ENCODE data around the gene ATXN2. TPM values are rescaled to one million over a fixed set of nuclear protein-coding genes. Genes with fewer than 3 reads are reported as not detected.
A peak's percentile ranks its signal among the peaks of the same experiment; 100 is the strongest.
"Not testable (repeated sequence)": the region's sequence is repeated elsewhere in the genome, so short reads cannot be mapped to it uniquely, and the experiment has no call there.

Gene ATXN2
- total RNA-seq, 2 experiments from 2014 or later: 37.2 to 42.3 TPM

GRCh38 chr12:111578276-111578970, 20.7 kb downstream of the ATXN2 start:
- Mint-ChIP-seq H3K9me3 (no peaks in the 10 kb centered on the region), H3K4me1 (peaks cover 7% of the 10 kb centered on the region), H3K27me3 (no peaks in the 10 kb centered on the region), H3K27ac (no peak overlapping the region), H3K36me3 (peaks cover 2% of the 10 kb centered on the region), H3K4me3 (no peak overlapping the region)
- DNase-seq: no peak
- no peak for ATAC-seq (ENCODE audit: low read depth)
- POLR2A ChIA-PET: no interaction called here

- POLR2A ChIA-PET: no interaction called here
- peaks cover 7% of the 10 kb centered on the region for H3K4me1 Mint-ChIP-seq
- no peaks in the 10 kb centered on the region for H3K36me3 Mint-ChIP-seq
- H3K9me3 Mint-ChIP-seq: no peaks in the 10 kb centered on the region
- H3K27me3 Mint-ChIP-seq: no peaks in the 10 kb centered on the region
- no peak overlapping the region for H3K27ac Mint-ChIP-seq
- ATAC-seq (ENCODE audit: low read depth) (no peak), DNase-seq (no peak)
- no peak overlapping the region for H3K4me3 Mint-ChIP-seq
These were observed 24.2 kb downstream of the ATXN2 start for GRCh38 chr12:111574797-111575443.

- ATAC-seq (ENCODE audit: low read depth): no peak
- POLR2A ChIA-PET: no interaction called here
- Mint-ChIP-seq H3K4me3 (no peak overlapping the region), H3K9me3 (no peaks in the 10 kb centered on the region), H3K4me1 (peaks cover 6% of the 10 kb centered on the region), H3K27ac (no peak overlapping the region), H3K27me3 (no peaks in the 10 kb centered on the region), H3K36me3 (peaks cover 2% of the 10 kb centered on the region)
- no peak for DNase-seq
These were observed 25.6 kb downstream of the ATXN2 start for GRCh38 chr12:111573476-111573875.

DNA sequence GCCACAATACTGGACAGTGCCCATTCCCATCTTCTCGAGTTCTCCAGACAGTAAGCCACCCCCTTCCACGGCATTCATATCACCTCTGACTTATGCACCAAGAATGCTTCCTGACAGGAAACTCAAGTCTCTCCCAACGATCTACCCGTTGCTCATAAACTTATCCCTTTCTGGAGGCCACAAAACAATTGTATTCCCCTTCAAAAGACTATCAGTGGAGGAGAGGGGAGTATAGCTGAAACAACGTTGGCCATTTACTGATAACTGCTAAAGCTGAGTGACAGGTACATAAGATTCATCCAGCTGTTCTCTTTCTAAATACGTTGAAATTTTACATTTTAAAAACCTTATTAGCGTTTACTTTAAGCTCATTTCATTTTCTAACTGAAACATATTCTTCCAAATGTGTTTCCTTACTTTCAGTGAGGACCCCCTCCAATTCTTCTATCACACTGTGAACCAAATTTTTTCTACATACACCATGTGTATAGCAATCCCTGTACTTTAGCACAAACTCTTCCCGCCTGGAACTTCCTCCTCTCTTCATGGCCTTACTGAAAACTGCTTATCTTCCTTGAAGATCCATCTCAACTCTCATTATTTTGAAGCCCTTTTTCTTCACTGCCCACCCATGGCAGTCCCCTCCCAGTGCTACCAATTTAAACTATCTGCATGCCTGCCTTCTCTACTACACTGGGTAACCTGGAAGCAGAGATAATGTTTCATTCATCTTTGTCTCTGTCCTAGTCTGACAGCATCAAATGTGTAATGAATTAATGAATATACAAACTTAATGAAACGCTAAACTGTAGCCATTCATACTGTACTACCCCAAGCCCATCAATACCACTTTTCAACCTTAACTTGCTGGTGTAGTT, 28.8 kb downstream of the ATXN2 start:
- no peak overlapping the region for H3K27ac Mint-ChIP-seq
- H3K27me3 Mint-ChIP-seq: no peaks in the 10 kb centered on the region
- H3K4me1 Mint-ChIP-seq: peaks cover 3% of the 10 kb centered on the region
- no peaks in the 10 kb centered on the region for H3K9me3 Mint-ChIP-seq
- H3K4me3 Mint-ChIP-seq: no peak overlapping the region
- ATAC-seq (ENCODE audit: low read depth) (no peak), DNase-seq (no peak)
- peaks cover 5% of the 10 kb centered on the region for H3K36me3 Mint-ChIP-seq
- POLR2A ChIA-PET: no interaction called here

- Mint-ChIP-seq H3K27ac (no peak overlapping the region), H3K4me1 (peaks cover 3% of the 10 kb centered on the region), H3K4me3 (no peak overlapping the region), H3K36me3 (peaks cover 5% of the 10 kb centered on the region), H3K27me3 (no peaks in the 10 kb centered on the region), H3K9me3 (no peaks in the 10 kb centered on the region)
- POLR2A ChIA-PET: no interaction called here
- ATAC-seq (ENCODE audit: low read depth) (no peak), DNase-seq (no peak)
These were observed 29.6 kb downstream of the ATXN2 start for GRCh38 chr12:111569363-111570083.

DNA sequence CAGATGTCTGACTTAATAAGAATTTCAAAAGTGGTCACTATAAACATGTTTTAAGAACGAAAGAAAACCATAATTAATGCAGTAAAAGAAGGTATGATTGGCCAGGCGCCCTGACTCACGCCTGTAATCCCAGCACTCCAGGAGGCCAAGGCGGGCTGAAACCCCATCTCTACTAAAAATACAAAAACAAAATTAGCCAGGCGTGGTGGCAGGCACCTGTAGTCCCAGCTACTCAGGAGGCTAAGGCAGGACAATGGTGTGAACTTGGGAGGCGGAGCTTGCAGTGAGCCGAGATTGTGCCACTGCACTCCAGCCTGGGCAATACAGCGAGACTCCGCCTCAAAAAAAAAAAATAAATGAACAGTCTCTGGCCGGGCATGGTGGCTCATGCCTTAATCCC, 38.3 kb downstream of the ATXN2 start:
- not testable (repeated sequence) for H3K36me3 Mint-ChIP-seq, H3K4me3 Mint-ChIP-seq

DNA sequence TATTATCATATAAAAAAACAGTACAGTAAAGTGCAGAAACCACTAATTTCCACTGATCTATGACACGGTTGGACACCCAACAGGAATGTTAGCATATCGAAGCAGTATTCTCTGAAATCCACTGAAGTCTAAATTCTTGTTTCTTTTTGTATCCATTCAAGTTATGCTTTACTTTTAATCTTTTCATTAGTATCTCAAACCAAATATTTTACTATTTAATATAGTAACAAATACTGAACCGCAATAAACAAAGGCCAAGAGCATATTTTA, 41.1 kb downstream of the ATXN2 start:
- peaks cover 8% of the 10 kb centered on the region for H3K9me3 Mint-ChIP-seq
- peaks cover 4% of the 10 kb centered on the region for H3K4me1 Mint-ChIP-seq
- no peak for DNase-seq
- POLR2A ChIA-PET: no interaction called here
- no peaks in the 10 kb centered on the region for H3K27me3 Mint-ChIP-seq
- no peak for ATAC-seq (ENCODE audit: low read depth)
- no peak overlapping the region for H3K4me3 Mint-ChIP-seq
- peaks cover 25% of the 10 kb centered on the region for H3K36me3 Mint-ChIP-seq
- no peak overlapping the region for H3K27ac Mint-ChIP-seq

More for the DNA sequence above, 38.3 kb downstream of the ATXN2 start:
- H3K27me3 Mint-ChIP-seq; H3K9me3 Mint-ChIP-seq; H3K4me1 Mint-ChIP-seq; POLR2A ChIA-PET; H3K27ac Mint-ChIP-seq; ATAC-seq (ENCODE audit: low read depth); DNase-seq: not testable (repeated sequence)

- no peak for ATAC-seq (ENCODE audit: low read depth)
- H3K27me3 Mint-ChIP-seq: no peaks in the 10 kb centered on the region
- POLR2A ChIA-PET: interaction anchor here (0.6 kb wide), 1 partner anchor 63 kb away, joined by 4 read pairs; no protein-coding TSS in a partner anchor
- no peaks in the 10 kb centered on the region for H3K4me1 Mint-ChIP-seq
- no peak overlapping the region for H3K4me3 Mint-ChIP-seq
- H3K27ac Mint-ChIP-seq: no peak overlapping the region
- no peak for DNase-seq
- H3K9me3 Mint-ChIP-seq: peaks cover 8% of the 10 kb centered on the region
- peaks cover 25% of the 10 kb centered on the region for H3K36me3 Mint-ChIP-seq
These were observed 41.6 kb downstream of the ATXN2 start for GRCh38 chr12:111557271-111558106.

DNA sequence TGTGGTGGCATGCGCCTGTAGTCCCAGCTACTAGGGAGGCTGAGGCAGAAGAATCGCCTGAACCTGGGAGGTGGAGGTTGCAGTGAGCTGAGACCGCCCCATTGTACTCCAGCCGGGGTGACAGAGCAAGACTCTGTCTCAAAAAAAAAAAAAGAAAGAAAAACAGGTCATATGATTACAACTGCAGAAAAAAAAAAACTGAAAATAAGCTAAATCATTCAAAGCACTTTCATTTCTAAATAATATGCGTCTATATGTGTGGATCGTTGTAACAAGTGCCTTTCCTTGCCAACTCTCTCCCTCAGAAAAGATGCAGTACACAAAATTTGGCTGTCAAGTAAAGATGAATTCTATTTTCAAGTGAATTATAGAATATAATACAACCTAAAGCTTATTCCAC, 42.4 kb downstream of the ATXN2 start:
- Mint-ChIP-seq H3K4me3 (no peak overlapping the region), H3K27ac (no peak overlapping the region), H3K9me3 (peaks cover 8% of the 10 kb centered on the region), H3K36me3 (peaks cover 28% of the 10 kb centered on the region), H3K4me1 (no peaks in the 10 kb centered on the region), H3K27me3 (no peaks in the 10 kb centered on the region)
- DNase-seq: no peak
- POLR2A ChIA-PET: interaction anchor here (0.6 kb wide), 1 partner anchor 62 kb away, joined by 4 read pairs; no protein-coding TSS in a partner anchor
- no peak for ATAC-seq (ENCODE audit: low read depth)

DNA sequence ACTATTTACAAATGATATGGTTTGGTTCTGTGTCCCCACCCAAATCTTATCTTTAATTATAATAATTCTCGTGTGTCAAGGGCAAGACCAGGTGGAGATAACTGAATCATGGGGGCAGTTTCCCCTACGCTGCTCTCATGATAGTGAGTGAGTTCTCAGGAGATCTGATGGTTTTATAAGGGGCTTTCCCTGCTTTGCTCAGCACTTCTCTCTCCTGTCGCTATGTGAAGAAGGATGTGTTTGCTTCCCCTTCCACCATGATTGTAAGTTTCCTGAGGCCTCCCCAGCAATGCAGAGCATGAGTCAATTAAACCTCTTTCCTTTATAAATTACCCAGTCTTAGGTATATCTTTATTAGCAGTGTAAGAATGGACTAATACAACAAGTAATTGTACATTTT, 43.8 kb downstream of the ATXN2 start:
- H3K4me3 Mint-ChIP-seq; ATAC-seq (ENCODE audit: low read depth); H3K4me1 Mint-ChIP-seq; DNase-seq; H3K27me3 Mint-ChIP-seq; H3K27ac Mint-ChIP-seq; H3K9me3 Mint-ChIP-seq; POLR2A ChIA-PET: not testable (repeated sequence)
- peaks cover 27% of the 10 kb centered on the region for H3K36me3 Mint-ChIP-seq

GRCh38 chr12:111546758-111547383, 52.2 kb downstream of the ATXN2 start:
- Mint-ChIP-seq H3K9me3 (no peaks in the 10 kb centered on the region), H3K27ac (peak overlapping the region; percentile 62), H3K27me3 (no peaks in the 10 kb centered on the region), H3K4me3 (peak overlapping the region; percentile 26), H3K4me1 (peaks cover 10% of the 10 kb centered on the region), H3K36me3 (peaks cover 21% of the 10 kb centered on the region)
- POLR2A ChIA-PET: no interaction called here
- ATAC-seq (ENCODE audit: low read depth): peak; percentile 58
- no peak for DNase-seq

- ATAC-seq (ENCODE audit: low read depth) (no peak), DNase-seq (no peak)
- Mint-ChIP-seq H3K4me3 (peak overlapping the region; percentile 26), H3K27ac (peak overlapping the region; percentile 62), H3K27me3 (no peaks in the 10 kb centered on the region), H3K36me3 (peaks cover 19% of the 10 kb centered on the region), H3K9me3 (no peaks in the 10 kb centered on the region), H3K4me1 (peaks cover 9% of the 10 kb centered on the region)
- POLR2A ChIA-PET: no interaction called here
These were observed 52.9 kb downstream of the ATXN2 start for GRCh38 chr12:111546171-111546570.

All from activated naive CD8-positive, alpha-beta T cell treated with anti-CD3 and anti-CD28 coated beads, Interleukin-2, amount 10 ng/mL, durations not matched to agents 7 days and 5 days (primary cell).